GM21367 (cell line): ENCODE data around the gene CALU.

ENCODE experiments used
- ATAC-seq: cut with Tn5 transposase; IDR thresholded peaks from one replicate; pipeline ENCODE4 v1.9.1; 2021; ENCODE audit not compliant: unreplicated experiment

The CALU gene

DNA sequence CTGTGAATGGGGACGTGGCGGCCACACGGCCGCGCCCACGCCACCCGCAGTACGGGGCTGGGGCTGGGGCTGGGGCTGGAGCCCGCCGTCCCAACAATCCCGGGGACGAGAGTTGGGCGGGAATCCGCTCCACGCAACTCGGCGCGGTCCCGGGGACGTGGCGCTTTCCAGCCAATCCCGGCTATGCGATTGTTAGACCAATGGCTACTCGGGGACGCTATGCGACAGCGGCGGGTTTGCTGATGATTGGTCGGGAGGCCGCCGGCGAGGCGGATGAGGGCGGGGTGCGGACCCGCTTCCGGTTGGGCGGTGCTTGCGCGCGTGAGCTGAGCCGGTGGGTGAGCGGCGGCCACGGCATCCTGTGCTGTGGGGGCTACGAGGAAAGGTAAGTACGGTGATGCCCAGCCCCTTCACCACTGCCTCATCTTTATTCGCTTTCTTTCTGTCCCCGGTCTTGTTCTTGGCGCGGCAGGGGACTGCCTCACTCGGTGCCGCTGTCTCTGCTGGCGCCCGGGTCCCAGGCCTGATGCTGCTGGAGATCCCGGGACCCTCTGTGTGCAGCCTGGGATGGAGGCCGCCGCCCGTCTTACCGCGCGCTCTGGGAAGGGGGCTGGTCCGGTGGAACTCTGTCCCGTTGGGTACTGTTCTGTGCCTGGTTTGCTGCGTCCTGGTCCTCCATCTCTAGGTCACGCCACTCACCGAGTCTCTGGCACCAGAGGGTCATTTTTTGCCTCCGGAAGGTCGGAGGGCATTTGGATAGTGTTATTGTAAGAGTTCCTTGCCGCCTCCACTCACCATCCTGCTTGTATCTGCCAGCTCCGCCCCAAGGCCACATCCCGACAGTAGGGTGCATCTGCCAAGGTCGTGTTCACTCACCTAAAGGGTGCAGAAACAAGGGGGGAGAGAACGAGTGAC, at the start of gene CALU:
Gene CALU (plus strand): TSS at position 312 of the 915 bp plus-strand sequence. CDS start 9,225 bp downstream, outside the sequence.
- peak; percentile 96 for ATAC-seq

DNA sequence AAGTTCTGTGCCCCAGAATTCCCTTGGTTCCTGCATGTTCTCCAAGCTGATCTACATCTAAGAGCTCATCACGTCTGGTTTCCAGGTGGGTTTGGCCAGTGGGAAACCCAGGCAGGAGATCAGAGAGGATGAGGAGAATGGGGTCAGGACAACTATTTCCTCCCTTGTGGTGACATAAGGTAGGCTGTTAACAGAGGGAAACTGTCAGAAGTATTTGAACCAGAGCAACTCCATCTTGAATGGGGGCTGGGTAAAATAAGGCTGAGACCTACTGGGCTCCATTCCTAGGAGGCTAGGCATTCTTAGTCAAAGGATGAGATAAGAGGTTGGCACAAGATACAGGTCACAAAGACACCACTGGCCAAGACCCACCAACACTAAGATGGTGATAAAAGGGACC, 47.9 kb upstream of the CALU start:
- ATAC-seq = no peak

DNA sequence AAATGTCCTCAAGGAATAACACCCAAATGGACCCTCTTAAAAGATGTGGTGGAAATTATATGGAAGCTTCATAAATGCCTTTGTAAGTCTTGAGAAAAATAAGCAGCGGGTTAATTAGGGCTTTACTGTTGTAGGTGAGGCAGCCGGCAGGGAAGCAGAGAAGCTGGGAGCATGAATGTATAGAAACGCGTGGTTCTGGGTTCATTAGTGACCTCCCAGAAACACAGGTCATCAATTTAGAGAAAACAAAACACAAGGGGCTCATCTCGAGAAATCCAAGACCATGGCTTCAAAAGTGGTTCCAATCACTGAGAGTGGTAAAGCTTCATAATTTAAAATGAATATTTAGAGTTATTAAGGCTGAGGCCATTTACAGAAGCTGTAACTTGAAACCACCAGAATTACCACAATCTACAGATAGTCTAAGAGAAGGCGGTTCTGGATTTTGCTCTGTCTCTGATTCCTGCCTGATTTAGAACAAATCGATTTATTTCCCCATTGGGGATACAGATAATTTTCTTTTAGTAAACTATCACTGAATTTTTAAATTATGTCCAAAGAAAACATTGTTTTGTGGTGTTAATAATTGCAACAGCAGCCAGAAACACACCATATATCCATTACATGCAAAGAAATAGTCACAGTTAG, 46.4 kb upstream of the CALU start:
- no peak for ATAC-seq

DNA sequence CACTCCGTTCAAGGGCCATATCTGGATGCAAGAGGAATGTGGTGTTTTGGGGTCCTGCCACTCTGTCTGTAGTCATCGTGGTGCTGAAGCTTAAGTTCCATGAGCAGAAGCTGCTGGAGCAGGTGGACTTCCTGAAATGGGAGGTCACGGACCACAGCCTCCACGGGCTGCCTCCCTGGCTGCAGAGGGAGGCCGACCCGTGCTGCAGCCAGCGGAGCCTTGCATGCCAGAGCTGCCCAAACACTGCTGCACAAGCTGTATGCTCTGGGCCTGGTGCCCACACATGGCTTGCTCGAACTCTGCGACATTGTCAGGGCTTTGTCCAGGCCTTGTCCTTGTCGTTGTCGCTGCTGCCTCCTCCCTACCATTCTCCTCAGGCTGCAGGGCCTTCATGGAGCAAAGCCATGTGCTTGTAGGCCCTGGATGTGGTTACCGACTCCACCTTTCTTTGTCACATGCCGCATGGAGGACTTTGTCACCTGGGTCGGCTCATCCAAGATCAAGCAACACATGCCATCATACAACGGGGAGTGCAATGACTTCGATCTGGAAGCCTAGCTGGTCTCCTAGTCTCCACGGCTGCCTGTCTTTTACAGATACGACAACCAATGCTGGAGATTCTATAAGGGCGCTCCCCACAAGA, 45.7 kb upstream of the CALU start:
- ATAC-seq = no peak

DNA sequence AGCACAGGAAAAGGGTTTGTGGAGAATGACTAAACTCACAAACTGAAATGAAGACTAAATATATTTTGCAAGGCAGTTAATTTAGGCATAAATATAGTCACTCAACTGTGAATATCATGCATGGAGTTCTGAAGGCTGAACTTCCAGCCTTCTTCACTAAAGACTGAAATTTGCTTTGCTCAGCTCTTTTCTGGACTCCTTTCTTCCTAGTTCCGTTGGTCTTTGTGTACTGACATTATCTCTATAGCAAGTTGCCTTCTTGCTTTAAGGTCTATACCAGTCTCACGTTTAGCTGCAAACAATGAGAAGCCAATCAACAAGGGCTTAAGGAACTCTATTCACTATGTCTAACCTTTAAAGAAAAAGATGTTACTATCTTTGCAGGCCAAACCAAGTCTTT, 44.4 kb upstream of the CALU start:
- no peak for ATAC-seq

DNA sequence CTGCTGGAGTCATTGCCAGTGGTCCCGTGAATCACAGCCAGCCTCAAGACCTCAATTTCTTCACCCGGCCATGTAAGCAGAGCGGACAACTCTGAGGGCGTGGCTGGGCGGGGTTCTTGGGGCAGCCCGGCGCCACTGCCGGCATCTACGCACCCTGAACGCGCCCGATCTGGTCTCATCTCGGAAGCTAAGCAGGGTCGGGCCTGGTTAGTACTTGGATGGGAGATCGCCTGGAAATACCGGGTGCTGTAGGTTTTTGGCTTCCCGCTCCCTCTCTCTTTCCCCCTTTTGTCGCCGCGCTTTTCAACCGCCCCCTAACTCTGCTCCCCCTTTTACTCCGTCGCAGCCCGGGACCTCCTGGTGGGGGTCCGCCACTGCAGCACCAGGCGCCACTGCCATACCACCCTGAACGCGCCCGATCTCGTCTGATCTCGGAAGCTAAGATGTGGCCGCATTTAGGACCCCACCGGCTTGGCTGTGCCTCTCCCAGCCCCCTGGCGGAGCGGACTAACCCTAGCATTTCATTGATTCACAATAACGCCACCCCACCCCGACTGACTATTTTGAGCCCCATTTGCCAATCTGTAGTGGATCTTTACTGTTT, 41.8 kb upstream of the CALU start:
- ATAC-seq = no peak

DNA sequence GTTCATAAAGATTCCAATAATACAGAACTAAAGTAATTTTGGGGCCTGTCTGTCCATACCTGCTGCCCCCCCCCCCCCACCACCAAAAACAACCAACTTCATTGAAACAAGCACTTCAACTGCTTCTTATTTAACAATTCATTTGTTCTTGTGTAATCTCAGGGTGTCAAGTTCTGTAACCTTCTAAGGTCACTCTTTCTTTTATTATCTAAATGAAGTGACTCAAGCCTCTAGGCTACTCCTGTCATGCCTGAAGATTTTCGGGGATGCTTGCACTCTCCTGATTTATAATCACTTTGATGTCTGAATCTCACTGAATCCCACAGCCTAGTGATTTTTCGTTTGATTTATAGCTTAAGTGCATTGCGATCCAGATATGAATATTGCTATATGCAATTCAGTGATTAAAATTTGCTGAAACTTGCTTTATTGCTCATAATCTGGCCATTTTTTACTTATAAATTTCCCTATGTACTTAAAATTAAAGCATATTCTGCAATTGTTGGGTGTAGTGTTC, 39.9 kb upstream of the CALU start:
- ATAC-seq = no peak

DNA sequence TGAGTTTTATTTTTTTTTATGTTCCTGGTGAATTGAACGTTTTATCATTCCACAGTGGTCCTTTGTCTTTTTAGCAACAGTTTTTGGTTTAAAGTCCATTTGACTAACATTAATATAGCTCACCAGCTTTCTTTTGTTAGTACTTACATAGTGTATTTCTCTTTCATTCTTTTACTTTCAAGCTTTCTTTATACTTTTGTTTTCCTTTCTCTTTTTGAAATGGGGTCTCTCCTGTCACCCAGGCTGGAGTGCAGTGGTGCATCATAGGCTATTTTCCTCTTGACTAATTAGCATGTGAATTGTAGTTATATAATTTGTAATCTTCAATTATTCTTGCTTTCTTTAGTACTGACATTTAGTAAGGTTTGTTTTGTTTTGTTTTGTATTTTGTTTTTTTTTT, 39.3 kb upstream of the CALU start:
- no peak for ATAC-seq

DNA sequence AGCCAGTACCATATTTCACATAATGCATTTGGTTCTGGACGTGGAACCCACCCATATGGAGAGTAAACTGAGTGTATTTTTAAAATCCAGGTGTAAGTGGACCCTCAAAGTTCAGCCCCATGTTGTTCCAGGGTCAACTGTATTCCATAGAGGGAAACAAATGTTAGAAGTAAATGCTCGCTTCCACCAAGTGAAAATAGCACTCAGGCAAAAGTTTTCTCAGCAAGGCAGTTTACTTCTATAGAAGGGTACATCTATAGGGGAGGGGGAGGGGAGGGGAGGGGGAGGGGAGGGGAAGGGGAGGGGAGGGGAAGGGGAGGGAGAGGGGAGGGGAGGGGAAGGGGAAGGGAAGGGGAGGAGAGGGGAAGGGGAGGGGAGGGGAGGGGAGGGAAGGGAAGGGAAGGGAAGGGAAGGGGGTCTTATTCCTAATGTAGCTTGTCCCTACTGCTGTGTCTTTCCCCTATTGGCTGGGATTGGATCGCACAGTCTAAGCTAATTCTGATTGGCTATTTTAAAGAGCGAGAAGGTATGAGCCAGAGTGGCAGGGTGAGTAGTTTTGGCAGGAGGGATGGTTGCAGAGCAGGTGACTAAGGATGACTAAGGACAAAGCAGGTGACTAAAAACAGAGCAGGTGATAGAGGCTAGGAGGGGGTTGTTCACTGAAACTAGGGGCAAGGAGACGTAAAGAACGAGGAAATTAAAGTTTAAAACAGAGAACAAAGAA, 37.9 kb upstream of the CALU start:
- no peak for ATAC-seq

DNA sequence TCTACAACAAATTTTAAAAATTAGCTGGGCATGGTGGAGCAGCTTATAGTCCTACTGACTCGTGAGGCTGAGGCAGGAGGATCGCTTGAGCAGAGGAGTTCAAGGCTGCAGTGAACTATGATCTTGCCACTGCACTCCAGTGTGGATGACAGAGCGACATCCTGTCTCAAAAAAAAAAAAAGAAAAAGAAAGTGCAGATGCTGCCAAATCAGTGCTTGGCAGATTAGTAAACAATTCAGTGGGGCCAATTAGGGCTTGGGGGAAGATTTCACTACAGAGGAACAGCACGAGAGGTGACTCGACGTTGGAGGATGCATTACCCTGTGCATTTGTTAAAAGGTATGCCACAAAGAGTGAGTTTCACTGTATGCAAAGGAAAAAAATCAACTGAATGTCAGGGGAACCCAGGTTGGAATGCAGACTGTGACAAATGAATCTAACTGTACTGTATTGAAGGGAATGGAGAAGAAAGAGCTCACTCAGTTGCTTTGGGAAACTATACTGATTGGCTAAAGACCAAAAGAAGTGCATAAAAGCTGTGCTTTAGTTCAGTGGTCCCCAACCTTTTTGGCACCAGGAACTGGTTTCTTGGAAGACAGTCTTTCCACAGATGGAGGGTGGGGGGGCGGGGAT, 35.4 kb upstream of the CALU start:
- no peak for ATAC-seq

DNA sequence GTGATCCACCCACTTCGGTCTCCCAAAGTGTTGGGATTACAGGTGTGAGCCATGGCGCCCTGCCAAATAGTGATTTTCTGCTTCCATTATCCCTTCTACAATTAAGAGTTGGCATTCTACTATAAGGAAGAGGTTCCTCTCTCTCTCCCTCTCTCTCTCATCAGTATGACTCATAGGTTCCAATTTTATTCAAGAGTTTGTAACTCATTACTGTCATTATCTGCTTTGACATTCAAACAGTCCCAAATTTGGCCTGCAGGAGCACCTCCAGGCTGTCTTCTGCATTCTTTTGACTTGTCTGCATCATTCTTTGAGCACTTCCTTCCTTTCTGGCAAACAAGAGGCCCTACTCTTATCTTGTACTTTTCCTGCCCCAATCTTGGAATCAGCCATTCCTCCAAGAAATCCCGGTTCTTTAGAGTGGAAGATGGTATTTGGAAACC, 33.2 kb upstream of the CALU start:
- no peak for ATAC-seq

DNA sequence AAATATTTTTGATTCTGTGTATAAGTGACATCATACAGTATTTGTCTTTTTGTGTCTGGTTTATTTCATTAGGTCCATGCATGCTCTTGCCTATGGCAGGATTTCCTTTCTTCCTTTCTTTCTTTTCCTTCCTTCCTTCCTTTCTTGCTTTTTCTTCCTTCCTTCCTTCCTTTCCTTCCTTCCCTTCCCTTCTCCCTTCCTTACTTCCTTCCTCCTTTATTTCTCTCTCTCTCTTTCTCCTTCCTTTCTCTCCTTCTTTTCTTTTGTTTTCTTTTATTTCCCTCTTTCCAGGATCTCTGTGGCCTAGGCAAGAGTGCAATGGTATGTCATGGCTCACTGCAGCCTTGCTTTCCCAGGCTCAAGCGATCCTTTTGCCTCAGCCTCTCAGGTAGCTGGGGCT, 31.4 kb upstream of the CALU start:
- ATAC-seq = no peak

DNA sequence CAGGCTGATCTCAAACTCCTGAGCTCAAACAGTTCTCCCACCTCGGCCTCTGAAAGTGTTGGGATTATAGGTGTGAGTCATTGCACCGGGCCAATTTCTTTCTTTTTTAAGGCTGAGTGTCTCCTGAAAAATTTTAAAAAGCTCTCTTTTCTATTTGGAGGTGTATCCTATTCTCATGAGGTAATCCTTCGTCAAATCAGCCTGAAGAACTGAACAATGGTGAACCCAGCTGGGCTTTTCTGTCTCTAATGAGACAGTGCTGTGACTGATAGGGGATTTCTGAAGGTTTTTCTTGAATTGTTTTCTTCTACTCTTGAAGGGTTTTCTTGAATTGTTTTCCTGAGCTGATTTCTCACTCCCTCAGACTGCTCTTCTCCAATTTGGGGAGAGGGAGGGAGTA, 30.9 kb upstream of the CALU start:
- ATAC-seq = no peak

DNA sequence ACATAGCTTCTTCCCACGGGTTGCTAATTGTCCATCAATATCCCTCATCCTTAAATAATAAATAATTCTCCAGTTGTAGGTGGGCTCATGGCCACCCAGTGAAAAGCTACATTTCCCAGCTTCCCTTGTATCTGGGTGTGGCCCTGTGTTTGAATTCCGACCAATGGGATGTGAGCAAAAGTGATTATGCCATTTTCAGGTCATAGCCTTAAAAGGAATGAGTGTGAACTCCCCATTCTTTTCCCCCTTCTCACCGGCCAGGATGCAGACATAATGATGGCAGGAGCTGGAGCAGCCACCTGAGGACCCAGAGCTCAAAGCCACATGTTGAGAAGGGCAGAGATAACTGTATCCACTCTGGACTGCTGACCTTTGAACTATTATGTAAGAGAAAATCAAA, 30.3 kb upstream of the CALU start:
- ATAC-seq = no peak

DNA sequence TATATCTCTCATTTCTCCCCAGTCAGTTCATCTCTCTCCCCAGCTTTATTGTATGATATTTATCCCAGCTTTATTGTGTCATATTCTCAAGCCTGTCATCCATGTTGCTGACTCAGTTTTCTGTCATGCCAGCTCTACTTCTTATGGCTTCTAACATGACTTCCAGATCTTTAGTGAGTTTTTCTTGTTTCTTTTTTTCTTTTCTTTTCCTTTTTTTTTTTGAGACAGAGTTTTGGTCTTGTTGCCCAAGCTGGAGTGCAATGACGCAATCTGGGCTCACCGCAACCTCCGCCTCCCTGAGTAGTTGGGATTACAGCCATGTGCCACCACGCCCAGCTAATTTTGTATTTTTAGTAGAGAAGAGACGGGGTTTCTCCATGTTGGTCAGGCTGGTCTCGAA, 28.7 kb upstream of the CALU start:
- no peak for ATAC-seq

DNA sequence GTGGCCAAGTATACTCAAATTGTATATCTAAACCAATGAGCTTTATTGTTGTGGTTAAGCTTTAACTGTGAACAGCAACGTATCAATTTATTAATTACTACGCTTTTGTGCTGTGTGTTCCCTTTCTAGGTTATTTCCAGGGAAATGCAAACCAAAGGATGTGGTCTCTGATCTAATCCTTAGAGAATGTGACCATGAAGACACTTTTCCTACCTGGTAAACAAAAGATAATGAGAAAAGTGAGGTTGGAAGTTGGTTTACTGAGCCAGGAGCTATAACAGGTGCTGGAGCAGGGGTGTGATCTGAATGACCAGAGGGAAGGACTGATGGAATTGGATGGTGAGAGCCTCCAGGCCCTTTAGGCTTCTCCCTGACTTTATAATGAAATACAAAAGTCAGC, 25.4 kb upstream of the CALU start:
- ATAC-seq = no peak

DNA sequence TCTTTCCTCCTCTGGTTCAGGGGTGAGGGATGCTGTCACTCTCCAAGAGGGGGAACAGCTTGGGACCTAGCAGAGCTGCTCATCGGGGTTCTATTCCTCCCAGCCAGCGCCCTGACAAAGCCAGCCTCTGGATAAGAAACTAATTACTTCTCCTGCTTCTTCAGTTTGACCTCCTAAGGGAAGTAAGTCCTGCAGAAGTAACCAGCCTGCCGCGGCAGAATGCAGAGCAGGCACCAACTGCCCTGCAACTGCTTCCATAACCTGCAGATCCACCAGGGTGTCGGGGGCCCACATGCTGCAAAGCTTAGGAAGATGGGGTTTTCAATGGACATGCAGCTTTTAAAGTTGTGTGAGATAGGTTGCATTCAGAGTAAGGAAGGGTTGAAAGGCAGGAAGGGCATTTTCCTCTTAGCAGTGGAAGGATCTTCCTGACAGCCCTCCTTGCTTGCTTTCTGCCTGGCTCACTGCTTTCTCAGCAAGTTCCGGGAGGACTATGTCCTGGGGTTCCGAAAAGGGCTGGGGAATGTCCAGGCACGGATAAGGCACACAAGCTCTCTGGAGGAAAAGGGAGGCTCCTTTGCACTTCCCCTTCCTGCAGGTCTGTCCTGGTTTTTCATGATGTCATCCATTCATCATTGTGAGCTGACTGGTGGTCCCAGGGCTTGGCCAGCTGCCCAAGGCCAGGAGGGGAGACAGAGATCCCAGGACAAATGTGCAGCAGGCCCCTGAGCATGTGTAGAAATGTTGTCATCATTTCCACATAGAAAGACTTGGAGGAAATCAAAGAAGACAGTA, 24.3 kb upstream of the CALU start:
- ATAC-seq = no peak

DNA sequence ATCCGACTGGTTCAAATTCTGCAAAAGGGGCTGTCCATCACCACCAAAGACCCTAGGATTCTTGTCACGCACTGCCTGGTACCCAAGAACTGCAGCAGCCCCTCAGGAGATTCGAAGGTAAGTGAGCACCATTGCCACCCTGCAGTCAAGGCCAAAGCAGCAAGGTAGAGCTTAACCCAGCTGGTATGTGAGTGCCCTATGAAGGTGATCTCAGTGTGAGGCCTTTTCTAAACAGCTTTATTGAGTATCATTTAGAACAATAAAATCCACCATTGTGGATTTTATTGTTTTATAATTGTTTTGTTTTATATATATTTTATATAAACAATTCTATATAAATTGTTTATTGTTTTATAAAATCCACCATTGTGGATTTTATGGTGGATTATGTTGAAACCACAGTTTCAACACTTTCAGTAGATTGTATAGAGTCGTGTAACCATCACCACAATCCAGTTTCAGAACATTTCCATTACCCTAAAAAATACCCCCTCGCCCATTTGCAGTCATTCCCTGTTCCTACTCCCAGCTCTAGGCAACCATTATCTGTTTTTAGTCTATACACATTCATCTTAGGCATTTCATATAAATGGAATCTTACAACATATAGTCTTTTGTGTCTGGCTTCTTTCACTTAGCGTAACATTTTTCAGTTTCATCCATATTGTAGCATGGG, 20.1 kb upstream of the CALU start:
- ATAC-seq = no peak

DNA sequence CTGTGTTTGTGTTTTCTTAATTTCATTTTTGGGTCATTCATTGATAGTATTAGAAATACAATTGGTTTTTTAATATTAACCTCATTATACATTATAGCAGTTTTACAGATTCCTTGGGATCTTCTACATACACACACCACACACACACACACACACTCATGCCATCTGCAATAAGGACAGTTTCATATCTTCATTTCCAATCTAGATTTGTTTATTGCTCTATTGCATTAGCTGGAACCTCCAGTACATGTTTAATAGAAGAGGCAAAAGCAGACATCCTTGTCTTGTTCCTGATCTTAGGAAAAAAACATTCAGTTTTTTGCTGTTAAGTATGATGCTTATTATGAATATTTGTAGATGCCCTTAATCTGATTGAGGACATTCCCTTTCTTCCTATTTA, 17.8 kb upstream of the CALU start:
- no peak for ATAC-seq
